Chondrocyte (in vitro differentiated cells): Measurements from ENCODE around the gene XPO1. TPM values are rescaled to one million over a fixed set of nuclear protein-coding genes. Genes with fewer than 3 reads are reported as not detected.

Source experiments
- DNase-seq: peaks from one replicate; pipeline ENCODE4 v3.0.0; 2021; ENCODE audit warnings: mixed read lengths, low spot score
- H3K27ac Mint-ChIP-seq: one replicate; pipeline ENCODE4 v1.8.0; 2021; ENCODE audit warnings: mild to moderate bottlenecking, moderate library complexity, mixed read lengths; ENCODE audit not compliant: unreplicated experiment
- H3K27me3 Mint-ChIP-seq: 2 replicates; pipeline ENCODE4 v1.8.0; 2021; ENCODE audit warnings: low read depth, mixed read lengths
- H3K36me3 Mint-ChIP-seq: 2 replicates; pipeline ENCODE4 v1.8.0; 2021; ENCODE audit warnings: low read depth, mixed read lengths
- H3K4me1 Mint-ChIP-seq: 2 replicates; pipeline ENCODE4 v1.8.0; 2021; ENCODE audit warnings: low read depth, mild to moderate bottlenecking, mixed read lengths
- H3K4me3 Mint-ChIP-seq: one replicate; pipeline ENCODE4 v1.8.0; 2021; ENCODE audit warnings: mild to moderate bottlenecking, moderate library complexity, mixed read lengths; ENCODE audit not compliant: unreplicated experiment
- H3K9me3 Mint-ChIP-seq: 2 replicates; pipeline ENCODE4 v1.8.0; 2021; ENCODE audit warnings: low read depth, mixed read lengths
- total RNA-seq: library from RNA; stranded (reverse); gene quantifications from 3 replicates; pipeline ENCODE4 v1.2.1, GENCODE V29; 2021
- TF ChIP-seq, protein P1 (sequence below): fragments of 200-600 bp; sonication (generic); IDR thresholded peaks from 2 replicates; pipeline ENCODE4 v1.5.0; 2021; ENCODE audit warnings: antibody characterized with exemption, mild to moderate bottlenecking, moderate library complexity

Gene XPO1
- total RNA-seq, 1 donor from 2014 or later: 89.8 TPM

DNA sequence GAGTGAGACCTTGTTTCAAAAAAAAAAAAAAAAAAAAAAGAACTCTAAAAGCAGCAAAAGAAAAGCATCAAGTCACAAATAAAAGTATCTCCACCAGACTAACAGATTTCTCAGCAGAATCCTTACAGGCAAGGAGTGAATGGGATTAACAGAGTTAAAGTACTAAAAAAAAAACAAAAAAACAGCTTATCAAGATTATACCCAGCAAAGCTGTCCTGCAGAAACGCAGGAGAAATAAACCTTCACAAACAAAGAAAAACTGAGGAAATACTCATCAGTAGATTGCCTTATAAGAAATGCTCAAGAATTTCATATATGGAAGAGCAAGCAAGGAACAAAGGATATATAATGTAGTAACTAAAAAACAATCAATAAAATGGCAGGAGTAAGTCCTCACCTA lies 102.9 kb downstream of the XPO1 start:
- no peak overlapping the region for H3K27ac Mint-ChIP-seq
- TF ChIP-seq, protein P1, sequence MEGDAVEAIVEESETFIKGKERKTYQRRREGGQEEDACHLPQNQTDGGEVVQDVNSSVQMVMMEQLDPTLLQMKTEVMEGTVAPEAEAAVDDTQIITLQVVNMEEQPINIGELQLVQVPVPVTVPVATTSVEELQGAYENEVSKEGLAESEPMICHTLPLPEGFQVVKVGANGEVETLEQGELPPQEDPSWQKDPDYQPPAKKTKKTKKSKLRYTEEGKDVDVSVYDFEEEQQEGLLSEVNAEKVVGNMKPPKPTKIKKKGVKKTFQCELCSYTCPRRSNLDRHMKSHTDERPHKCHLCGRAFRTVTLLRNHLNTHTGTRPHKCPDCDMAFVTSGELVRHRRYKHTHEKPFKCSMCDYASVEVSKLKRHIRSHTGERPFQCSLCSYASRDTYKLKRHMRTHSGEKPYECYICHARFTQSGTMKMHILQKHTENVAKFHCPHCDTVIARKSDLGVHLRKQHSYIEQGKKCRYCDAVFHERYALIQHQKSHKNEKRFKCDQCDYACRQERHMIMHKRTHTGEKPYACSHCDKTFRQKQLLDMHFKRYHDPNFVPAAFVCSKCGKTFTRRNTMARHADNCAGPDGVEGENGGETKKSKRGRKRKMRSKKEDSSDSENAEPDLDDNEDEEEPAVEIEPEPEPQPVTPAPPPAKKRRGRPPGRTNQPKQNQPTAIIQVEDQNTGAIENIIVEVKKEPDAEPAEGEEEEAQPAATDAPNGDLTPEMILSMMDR: no peak
- H3K4me1 Mint-ChIP-seq: peaks cover 59% of the 10 kb centered on the region
- no peak for DNase-seq
- H3K36me3 Mint-ChIP-seq: no peaks in the 10 kb centered on the region
- H3K4me3 Mint-ChIP-seq: no peak overlapping the region
- H3K27me3 Mint-ChIP-seq: no peaks in the 10 kb centered on the region
- peaks cover 10% of the 10 kb centered on the region for H3K9me3 Mint-ChIP-seq

DNA sequence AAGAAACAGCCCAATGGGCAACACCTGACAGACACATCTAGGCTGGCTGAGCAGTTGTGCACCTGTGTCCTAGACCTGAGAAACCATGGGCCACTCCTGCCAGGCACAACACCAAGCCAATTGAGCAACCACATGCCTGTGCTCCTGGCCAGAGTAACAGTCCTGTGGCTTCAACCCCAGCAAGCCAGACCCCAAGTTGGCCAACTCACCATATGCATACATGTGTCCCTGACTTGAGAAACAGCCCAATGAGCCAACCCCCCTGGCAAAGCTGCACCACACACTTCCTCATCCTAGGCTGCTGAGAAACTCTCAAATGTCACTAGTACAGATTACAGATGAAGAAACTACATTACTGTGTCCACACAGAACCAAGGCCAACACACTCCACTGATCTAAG lies 103.8 kb downstream of the XPO1 start:
- TF ChIP-seq, protein P1: no peak
- DNase-seq: no peak
- no peaks in the 10 kb centered on the region for H3K27me3 Mint-ChIP-seq
- no peaks in the 10 kb centered on the region for H3K36me3 Mint-ChIP-seq
- no peak overlapping the region for H3K27ac Mint-ChIP-seq
- no peak overlapping the region for H3K4me3 Mint-ChIP-seq
- peaks cover 55% of the 10 kb centered on the region for H3K4me1 Mint-ChIP-seq
- peaks cover 10% of the 10 kb centered on the region for H3K9me3 Mint-ChIP-seq

DNA sequence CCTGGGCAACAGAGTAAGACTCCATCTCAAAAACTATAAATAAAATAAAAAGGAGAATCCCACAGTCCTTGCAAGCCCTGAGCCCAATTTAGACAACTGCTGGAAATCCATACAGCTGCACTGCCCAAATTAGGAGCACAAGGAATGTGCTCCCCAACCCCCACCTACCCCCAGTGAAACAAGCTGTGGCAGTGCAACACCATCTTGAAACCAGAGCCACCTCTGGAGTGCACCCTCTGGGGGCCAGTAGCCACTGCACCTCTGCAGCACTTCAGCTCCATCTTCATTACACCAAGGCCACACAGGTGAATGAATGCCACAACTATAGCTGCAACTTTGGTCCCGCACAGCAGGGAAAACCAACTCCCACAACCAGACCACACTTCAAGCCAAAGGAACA lies 104.5 kb downstream of the XPO1 start:
- Mint-ChIP-seq H3K27ac (no peak overlapping the region), H3K27me3 (no peaks in the 10 kb centered on the region), H3K4me1 (peaks cover 50% of the 10 kb centered on the region), H3K36me3 (no peaks in the 10 kb centered on the region), H3K4me3 (no peak overlapping the region), H3K9me3 (peaks cover 10% of the 10 kb centered on the region)
- DNase-seq: no peak
- TF ChIP-seq, protein P1: no peak

DNA sequence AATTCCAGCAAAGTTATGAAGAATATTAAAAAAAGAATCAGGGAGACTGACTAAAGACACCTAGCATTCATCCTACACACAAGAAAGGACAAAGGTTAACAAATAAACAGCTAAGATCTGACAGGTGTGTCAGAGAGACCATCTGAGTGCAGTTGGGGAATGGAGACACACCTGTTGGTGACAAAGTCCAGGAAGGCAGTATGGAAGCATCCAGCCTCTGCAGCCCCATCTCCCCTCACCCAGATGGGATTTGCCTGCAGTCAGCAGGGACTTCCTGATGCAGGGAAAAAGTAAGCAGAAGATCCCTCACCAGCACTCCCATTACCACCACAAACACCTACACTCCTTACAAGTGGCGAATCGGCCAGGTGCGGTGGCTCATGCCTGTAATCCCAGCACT lies 105.2 kb downstream of the XPO1 start:
- no peak for DNase-seq
- Mint-ChIP-seq H3K27me3 (no peaks in the 10 kb centered on the region), H3K4me1 (peaks cover 49% of the 10 kb centered on the region), H3K36me3 (no peaks in the 10 kb centered on the region), H3K4me3 (no peak overlapping the region), H3K9me3 (peaks cover 9% of the 10 kb centered on the region), H3K27ac (peak overlapping the region; percentile 3)
- TF ChIP-seq, protein P1: no peak

DNA sequence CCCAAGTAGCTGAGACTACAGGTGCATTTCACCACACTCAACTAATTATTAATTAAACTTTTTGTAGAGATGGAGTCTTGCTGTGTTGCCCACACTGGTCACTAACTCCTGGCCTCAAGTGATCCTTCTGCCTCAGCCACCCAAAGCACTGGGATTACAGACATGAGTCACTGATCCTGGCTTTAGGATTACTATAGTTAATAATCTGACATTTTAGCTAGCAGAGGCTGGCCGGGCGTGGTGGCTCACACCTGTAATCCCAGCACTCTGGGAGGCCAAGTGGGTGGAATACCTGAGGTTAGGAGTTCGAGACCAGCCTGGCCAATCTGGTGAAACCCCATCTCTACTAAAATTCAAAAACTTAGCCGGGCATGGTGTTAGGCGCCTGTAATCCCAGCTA lies 106.8 kb downstream of the XPO1 start:
- no peaks in the 10 kb centered on the region for H3K27me3 Mint-ChIP-seq
- H3K4me3 Mint-ChIP-seq: no peak overlapping the region
- TF ChIP-seq, protein P1: no peak
- DNase-seq: no peak
- H3K9me3 Mint-ChIP-seq: no peaks in the 10 kb centered on the region
- peak overlapping the region; percentile 41 for H3K27ac Mint-ChIP-seq
- peaks cover 44% of the 10 kb centered on the region for H3K4me1 Mint-ChIP-seq
- H3K36me3 Mint-ChIP-seq: no peaks in the 10 kb centered on the region

Other genes with a start within 250 kb of the XPO1 start
- gene USP34, start 67.3 kb downstream of the XPO1 start, total RNA-seq: 104 to 129 TPM (median 104 TPM) in 3 replicates